ENCODE data around the gene LARP7. TPM values are rescaled to one million over a fixed set of nuclear protein-coding genes. Genes with fewer than 3 reads are reported as not detected.
A peak's percentile ranks its signal among the peaks of the same experiment; 100 is the strongest.
"Not testable (repeated sequence)": the region's sequence is repeated elsewhere in the genome, so short reads cannot be mapped to it uniquely, and the experiment has no call there.

LARP7 gene
- total RNA-seq, 2 donors from 2014 or later = 31.6 to 50.1 TPM

DNA sequence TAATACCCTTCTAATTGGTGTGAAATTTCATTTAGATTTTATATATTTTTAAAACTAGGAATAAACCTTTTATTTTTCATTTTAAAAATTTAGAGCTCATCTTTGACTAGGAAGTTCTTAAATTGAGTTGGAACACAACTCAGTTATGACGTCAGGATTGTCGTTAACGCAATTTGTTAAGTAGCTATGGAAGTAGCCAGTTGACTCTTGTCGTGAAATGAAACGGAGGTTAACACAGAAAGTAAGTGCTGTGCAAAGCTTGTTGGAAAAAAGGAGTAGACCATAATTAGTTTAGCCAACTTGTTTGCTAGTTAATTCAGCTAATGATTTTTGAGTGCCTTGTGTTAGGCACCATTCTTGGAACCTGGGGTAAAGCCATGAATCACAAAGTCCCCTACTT lies 18.3 kb downstream of the LARP7 start:
- Histone ChIP-seq H3K27me3 (no peaks in the 10 kb centered on the region), H3K27ac (no peak overlapping the region), H3K36me3 (peaks cover 65% of the 10 kb centered on the region), H3K4me3 (no peak overlapping the region), H3K9me3 (no peaks in the 10 kb centered on the region), H3K4me1 (no peaks in the 10 kb centered on the region)
- TF ChIP-seq, protein P1, sequence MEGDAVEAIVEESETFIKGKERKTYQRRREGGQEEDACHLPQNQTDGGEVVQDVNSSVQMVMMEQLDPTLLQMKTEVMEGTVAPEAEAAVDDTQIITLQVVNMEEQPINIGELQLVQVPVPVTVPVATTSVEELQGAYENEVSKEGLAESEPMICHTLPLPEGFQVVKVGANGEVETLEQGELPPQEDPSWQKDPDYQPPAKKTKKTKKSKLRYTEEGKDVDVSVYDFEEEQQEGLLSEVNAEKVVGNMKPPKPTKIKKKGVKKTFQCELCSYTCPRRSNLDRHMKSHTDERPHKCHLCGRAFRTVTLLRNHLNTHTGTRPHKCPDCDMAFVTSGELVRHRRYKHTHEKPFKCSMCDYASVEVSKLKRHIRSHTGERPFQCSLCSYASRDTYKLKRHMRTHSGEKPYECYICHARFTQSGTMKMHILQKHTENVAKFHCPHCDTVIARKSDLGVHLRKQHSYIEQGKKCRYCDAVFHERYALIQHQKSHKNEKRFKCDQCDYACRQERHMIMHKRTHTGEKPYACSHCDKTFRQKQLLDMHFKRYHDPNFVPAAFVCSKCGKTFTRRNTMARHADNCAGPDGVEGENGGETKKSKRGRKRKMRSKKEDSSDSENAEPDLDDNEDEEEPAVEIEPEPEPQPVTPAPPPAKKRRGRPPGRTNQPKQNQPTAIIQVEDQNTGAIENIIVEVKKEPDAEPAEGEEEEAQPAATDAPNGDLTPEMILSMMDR (IDR thresholded peaks at IDR 0.05) = no peak
- no peak for DNase-seq (ENCODE audit: low spot score)

DNA sequence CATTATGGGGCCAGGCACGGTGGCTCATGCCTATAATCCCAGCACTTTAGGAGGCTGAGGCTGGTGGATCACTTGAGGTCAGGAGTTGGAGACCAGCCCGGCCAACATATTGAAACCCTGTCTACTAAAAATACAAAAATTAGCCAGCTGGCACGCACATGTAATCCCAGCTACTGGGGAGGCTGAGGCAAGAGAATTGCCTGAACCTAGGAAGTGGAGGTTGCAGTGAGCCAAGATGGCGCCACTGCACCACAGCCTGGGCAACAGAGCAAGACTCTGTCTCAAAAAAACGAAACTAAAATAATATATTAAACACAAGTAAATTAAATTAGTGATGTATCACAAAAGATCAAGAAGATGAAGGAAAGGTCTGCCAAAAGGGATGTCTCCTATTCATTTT lies 19.2 kb downstream of the LARP7 start:
- DNase-seq (ENCODE audit: low spot score); H3K27ac ChIP-seq; H3K9me3 ChIP-seq; H3K27me3 ChIP-seq; H3K4me1 ChIP-seq; H3K4me3 ChIP-seq: not testable (repeated sequence)
- H3K36me3 ChIP-seq = peaks cover 58% of the 10 kb centered on the region

DNA sequence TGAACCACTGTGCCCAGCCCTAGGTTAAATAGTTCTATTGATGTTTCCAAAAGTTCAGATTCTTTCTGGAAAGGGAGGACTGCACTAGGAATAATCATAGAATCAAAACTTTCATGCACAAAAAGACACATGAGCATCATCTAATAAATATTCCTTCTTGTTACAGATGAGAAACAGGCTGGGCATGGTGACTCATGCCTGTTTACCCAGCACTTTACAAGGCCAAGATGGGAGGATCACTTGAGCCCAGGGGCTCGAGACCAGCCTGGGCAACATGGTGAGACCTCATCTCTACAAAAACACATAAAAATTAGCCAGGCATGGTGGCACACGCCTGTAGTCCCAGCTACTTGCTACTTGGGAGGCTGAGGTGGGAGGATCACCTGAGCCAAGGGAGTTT lies 27.7 kb downstream of the LARP7 start:
- no peaks in the 10 kb centered on the region for H3K36me3 ChIP-seq
- no peak overlapping the region for H3K4me3 ChIP-seq
- no peaks in the 10 kb centered on the region for H3K27me3 ChIP-seq
- TF ChIP-seq, protein P1 (IDR thresholded peaks at IDR 0.05) = no peak
- no peaks in the 10 kb centered on the region for H3K4me1 ChIP-seq
- H3K27ac ChIP-seq = no peak overlapping the region
- H3K9me3 ChIP-seq = no peaks in the 10 kb centered on the region
- no peak for DNase-seq (ENCODE audit: low spot score)

DNA sequence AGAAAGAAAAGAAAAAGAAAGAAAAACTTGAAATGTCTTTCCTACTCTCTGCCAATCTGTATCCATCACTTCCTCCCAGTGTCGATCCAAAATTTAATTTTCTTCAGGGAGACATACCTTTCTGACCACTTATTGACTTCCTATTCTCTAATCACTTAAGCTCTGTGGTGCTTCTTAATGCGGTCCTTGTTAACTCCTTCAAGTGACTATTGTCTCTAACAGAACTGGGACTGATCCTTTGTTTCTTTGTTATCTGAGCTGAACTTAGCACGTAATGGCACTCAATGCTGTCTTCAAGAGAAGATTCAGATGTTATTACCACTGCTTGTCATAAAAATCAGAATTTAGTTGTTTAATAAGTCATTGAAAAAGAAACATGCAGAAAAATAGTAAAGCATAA lies 31.2 kb downstream of the LARP7 start:
- no peak for DNase-seq (ENCODE audit: low spot score)
- Histone ChIP-seq H3K27me3 (no peaks in the 10 kb centered on the region), H3K4me1 (peaks cover 0 to 4% of the 10 kb centered on the region in 2 donors), H3K4me3 (no peak overlapping the region), H3K36me3 (no peaks in the 10 kb centered on the region), H3K9me3 (no peaks in the 10 kb centered on the region), H3K27ac (no peak overlapping the region)
- TF ChIP-seq, protein P1 (IDR thresholded peaks at IDR 0.05) = no peak

DNA sequence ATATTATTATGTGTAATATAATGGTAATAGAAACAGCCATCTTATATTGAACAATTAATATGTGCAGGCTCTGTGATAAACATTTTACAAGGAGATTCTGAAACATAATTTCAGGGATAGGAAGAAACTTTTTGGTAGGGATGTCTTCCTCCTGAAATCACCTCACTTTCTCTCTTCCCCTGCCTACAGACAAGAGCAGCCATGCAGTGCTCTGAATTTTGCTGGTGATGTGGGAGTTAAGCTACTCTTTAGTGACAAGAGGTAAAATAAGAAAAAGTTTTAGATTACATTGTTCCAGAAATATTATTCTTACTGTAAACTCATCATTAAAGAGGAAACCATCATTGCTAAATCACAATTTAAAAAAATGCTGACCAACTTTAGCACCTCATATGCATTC lies 36.1 kb downstream of the LARP7 start:
- Histone ChIP-seq H3K27me3 (no peaks in the 10 kb centered on the region), H3K4me1 (peaks cover 0 to 4% of the 10 kb centered on the region in 2 donors), H3K27ac (peak overlapping the region in 1 of 2 donors; percentile 87), H3K36me3 (no peaks in the 10 kb centered on the region), H3K4me3 (no peak overlapping the region), H3K9me3 (no peaks in the 10 kb centered on the region)
- TF ChIP-seq, protein P1 (IDR thresholded peaks at IDR 0.05) = no peak
- no peak for DNase-seq (ENCODE audit: low spot score)

DNA sequence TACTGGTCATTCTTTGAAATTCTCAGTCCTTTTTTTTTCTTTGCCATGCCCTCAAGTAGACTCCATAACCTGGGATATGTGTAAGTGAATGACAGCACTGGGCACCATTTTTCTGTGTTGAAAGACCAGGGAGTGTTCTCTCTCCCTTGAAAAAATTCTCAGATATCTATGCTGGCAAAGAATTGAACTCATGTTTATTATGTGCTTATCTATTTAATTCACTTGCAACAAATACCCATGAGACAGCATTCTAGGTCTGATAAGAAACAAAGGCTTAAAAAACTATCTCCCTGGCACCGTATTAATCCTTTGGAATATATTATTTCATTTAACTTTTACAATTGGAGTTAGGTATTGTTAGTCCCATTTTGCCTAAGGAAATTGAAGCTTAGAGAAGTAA lies 36.7 kb downstream of the LARP7 start:
- peaks cover 0 to 4% of the 10 kb centered on the region in 2 donors for H3K4me1 ChIP-seq
- no peaks in the 10 kb centered on the region for H3K27me3 ChIP-seq
- no peak overlapping the region for H3K4me3 ChIP-seq
- TF ChIP-seq, protein P1 (IDR thresholded peaks at IDR 0.05) = no peak
- H3K9me3 ChIP-seq = no peaks in the 10 kb centered on the region
- H3K27ac ChIP-seq = peak overlapping the region; percentile 36 to 87
- no peak for DNase-seq (ENCODE audit: low spot score)
- no peaks in the 10 kb centered on the region for H3K36me3 ChIP-seq

Measured in right atrium auricular region (tissue), 2 donors.